Gastrocnemius medialis (tissue), 4 donors: ENCODE measurements around the gene TLE7.

ENCODE experiments used
- CTCF ChIP-seq, 5 experiments: fragments of 450-650 bp in 3 of 5; fragments of 200-600 bp in 2 of 5; sonication (generic) in 2 of 5; IDR thresholded peaks in 4 of 5; conservative IDR thresholded peaks in 1 of 5; 1 replicate in 4 of 5; 2 replicates in 1 of 5; pipeline ENCODE4 v1.5.1; 2016 to 2019; ENCODE audit warnings: antibody characterized with exemption in 5 of 5, mild to moderate bottlenecking in 3 of 5, moderate library complexity in 3 of 5
- POLR2A ChIP-seq, 2 donors: fragments of 450-650 bp; IDR thresholded peaks; one replicate each; pipeline ENCODE4 v1.6.1; 2017; ENCODE audit warnings: antibody characterized with exemption in 2 of 2, mild to moderate bottlenecking in 2 of 2, moderate library complexity in 2 of 2

DNA sequence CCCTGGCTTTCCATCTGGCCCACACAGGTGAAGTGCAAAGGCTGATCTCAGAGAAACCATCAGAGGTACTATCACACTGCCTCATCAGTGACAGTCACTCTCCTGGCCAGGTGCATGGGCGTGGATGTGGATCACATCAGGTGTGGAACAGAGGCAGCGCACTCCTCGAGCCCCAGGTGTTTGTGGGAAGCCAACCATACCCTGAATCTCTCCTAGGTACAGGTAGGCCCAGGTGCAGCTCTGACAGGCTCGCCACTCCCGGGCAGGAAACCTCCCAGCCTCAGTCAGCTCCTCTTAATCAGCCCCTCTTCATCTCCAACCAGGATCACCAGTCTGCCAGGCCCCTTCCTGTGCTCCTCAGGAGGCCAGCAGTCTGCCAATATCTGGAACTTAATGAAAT lies 31.7 kb downstream of the TLE7 start:
- TF ChIP-seq POLR2A (IDR thresholded peaks at IDR 0.05) (no peak), CTCF (IDR thresholded peaks at IDR 0.05 in 4 of 5, conservative IDR thresholded peaks at IDR 0.05 in 1 of 5) (no peak)
